HG03108 (cell line): ENCODE results near the gene GPR39.

Experiments
- ATAC-seq: cut with Tn5 transposase; IDR thresholded peaks from one replicate; pipeline ENCODE4 v1.9.1; 2021; ENCODE audit warnings: moderate library complexity; ENCODE audit not compliant: unreplicated experiment

GPR39 gene

GRCh38 chr2:132636346-132636745 is 219.7 kb downstream of the GPR39 start:
- ATAC-seq: no peak

GRCh38 chr2:132638313-132639040 is 221.9 kb downstream of the GPR39 start:
- no peak for ATAC-seq

- no peak for ATAC-seq
Observed at GRCh38 chr2:132640116-132640515, 223.5 kb downstream of the GPR39 start.

GRCh38 chr2:132641819-132642218 is 225.2 kb downstream of the GPR39 start:
- no peak for ATAC-seq

GRCh38 chr2:132642415-132642814 is 225.8 kb downstream of the GPR39 start:
- ATAC-seq: no peak

- no peak for ATAC-seq
Observed at GRCh38 chr2:132645176-132645575, 228.6 kb downstream of the GPR39 start.

- ATAC-seq: no peak
Observed at GRCh38 chr2:132645722-132646539, 229.3 kb downstream of the GPR39 start.

GRCh38 chr2:132646540-132647108 is 230.0 kb downstream of the GPR39 start:
- no peak for ATAC-seq

- ATAC-seq: no peak
Observed at GRCh38 chr2:132651115-132652045, 234.8 kb downstream of the GPR39 start.

GRCh38 chr2:132652474-132652873 is 235.9 kb downstream of the GPR39 start:
- no peak for ATAC-seq

GRCh38 chr2:132654335-132654734 is 237.7 kb downstream of the GPR39 start:
- ATAC-seq: no peak

GRCh38 chr2:132654968-132655367 is 238.4 kb downstream of the GPR39 start:
- no peak for ATAC-seq

GRCh38 chr2:132656266-132656975 is 239.8 kb downstream of the GPR39 start:
- ATAC-seq: no peak

GRCh38 chr2:132659331-132659730 is 242.7 kb downstream of the GPR39 start:
- no peak for ATAC-seq

- no peak for ATAC-seq
Observed at GRCh38 chr2:132662732-132663131, 246.1 kb downstream of the GPR39 start.

- ATAC-seq: no peak
Observed at GRCh38 chr2:132664096-132664495, 247.5 kb downstream of the GPR39 start.

- ATAC-seq: no peak
Observed at GRCh38 chr2:132665401-132666140, 249.0 kb downstream of the GPR39 start.

GRCh38 chr2:132667706-132668105 is 251.1 kb downstream of the GPR39 start:
- no peak for ATAC-seq

- no peak for ATAC-seq
Observed at GRCh38 chr2:132668189-132668823, 251.7 kb downstream of the GPR39 start.
